ENCODE data around the gene NTRK2. TPM values are rescaled to one million over a fixed set of nuclear protein-coding genes. Genes with fewer than 3 reads are reported as not detected.

Gene NTRK2
- total and polyA plus RNA-seq, 10 of the 15 experiments (the other 5 are each of a cell fraction or from before 2014, with no cell fraction given) = 0.42 to 4.6 (median 0.65) TPM

DNA sequence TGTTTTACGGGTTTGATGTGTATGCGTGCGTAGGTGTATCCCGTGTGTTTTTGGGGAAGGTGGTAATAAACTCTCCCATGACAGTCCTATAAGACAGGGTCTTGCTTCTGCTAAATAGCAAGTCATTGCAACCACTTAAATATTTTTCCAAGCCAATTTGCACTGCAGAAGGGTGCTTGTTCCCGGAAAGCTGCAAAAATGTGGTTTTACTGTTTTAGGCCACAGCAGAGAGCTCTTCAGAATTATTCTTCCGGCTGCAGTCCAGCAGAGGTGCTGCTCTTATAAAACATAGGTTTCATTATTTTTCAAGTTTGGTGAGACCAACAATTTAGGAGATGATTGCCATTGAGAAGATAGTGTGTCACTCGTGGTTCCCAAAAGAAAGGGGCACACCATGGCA, 192.8 kb downstream of the NTRK2 start:
- Histone ChIP-seq H3K27me3 (replicated peaks in 1 of 2; ENCODE audit: control insufficient read depth in 2 of 2, insufficient read depth in 2 of 2, low read length in 1 of 2) (no peaks in the 10 kb centered on the region), H3K4me3 (no peak overlapping the region), H3K4me2 (ENCODE audit: control insufficient read depth, insufficient read depth) (no peak overlapping the region), H3K9me3 (replicated peaks; ENCODE audit: control insufficient read depth, insufficient read depth, low read length) (no peaks in the 10 kb centered on the region), H4K20me1 (ENCODE audit: control insufficient read depth, insufficient read depth) (no peaks in the 10 kb centered on the region), H3K9ac (ENCODE audit: control insufficient read depth, insufficient read depth, low read length) (no peak overlapping the region), H3K79me2 (ENCODE audit: control insufficient read depth, insufficient read depth, low read length) (no peaks in the 10 kb centered on the region), H3K36me3 (ENCODE audit: control insufficient read depth in 2 of 2, insufficient read depth in 2 of 2, low read length in 1 of 2) (no peaks in the 10 kb centered on the region), H2AFZ (ENCODE audit: control insufficient read depth, low read depth, low read length) (no peak overlapping the region), H3K27ac (ENCODE audit: control insufficient read depth, insufficient read depth) (no peak overlapping the region), H3K4me1 (ENCODE audit: control insufficient read depth, insufficient read depth, low read length) (no peaks in the 10 kb centered on the region)
- intact Hi-C loops (cut with micrococcal nuclease; ENCODE audit: unreplicated experiment) = no loop called here
- POLR2A ChIA-PET = no interaction called here
- SMC1A ChIA-PET (ENCODE audit: uncharacterized antibody, unreplicated experiment) = interaction anchor here (1.0 kb wide), 1 partner anchor 70 kb away, joined by 3 read pairs; no protein-coding TSS in a partner anchor
- RAD21 ChIA-PET (ENCODE audit: unreplicated experiment) = no interaction called here
- FAIRE-seq (no peak), ATAC-seq (no peak), DNase-seq (ENCODE audit: low read depth, low spot score) (no peak)
- in situ Hi-C loops (cut with MboI) = no loop called here
- no TSS peak for BruUV-seq (replicated peaks)
- WGBS (ENCODE audit: insufficient coverage, insufficient replicate concordance, low lambda C conversion rate, missing lambda C conversion rate) = 62% methylated on average over 7 of the region's 7 CpGs
- TF ChIP-seq ZBTB40 (IDR thresholded peaks at IDR 0.05; ENCODE audit: borderline replicate concordance) = no peak
- TF ChIP-seq STAT3 (IDR thresholded peaks at IDR 0.05; ENCODE audit: low read depth, low read length) = no peak
- TF ChIP-seq, protein P1, sequence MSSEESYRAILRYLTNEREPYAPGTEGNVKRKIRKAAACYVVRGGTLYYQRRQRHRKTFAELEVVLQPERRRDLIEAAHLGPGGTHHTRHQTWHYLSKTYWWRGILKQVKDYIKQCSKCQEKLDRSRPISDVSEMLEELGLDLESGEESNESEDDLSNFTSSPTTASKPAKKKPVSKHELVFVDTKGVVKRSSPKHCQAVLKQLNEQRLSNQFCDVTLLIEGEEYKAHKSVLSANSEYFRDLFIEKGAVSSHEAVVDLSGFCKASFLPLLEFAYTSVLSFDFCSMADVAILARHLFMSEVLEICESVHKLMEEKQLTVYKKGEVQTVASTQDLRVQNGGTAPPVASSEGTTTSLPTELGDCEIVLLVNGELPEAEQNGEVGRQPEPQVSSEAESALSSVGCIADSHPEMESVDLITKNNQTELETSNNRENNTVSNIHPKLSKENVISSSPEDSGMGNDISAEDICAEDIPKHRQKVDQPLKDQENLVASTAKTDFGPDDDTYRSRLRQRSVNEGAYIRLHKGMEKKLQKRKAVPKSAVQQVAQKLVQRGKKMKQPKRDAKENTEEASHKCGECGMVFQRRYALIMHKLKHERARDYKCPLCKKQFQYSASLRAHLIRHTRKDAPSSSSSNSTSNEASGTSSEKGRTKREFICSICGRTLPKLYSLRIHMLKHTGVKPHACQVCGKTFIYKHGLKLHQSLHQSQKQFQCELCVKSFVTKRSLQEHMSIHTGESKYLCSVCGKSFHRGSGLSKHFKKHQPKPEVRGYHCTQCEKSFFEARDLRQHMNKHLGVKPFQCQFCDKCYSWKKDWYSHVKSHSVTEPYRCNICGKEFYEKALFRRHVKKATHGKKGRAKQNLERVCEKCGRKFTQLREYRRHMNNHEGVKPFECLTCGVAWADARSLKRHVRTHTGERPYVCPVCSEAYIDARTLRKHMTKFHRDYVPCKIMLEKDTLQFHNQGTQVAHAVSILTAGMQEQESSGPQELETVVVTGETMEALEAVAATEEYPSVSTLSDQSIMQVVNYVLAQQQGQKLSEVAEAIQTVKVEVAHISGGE (CRISPR knock-in tag; IDR thresholded peaks at IDR 0.05) = no peak
- TF ChIP-seq, protein P2, sequence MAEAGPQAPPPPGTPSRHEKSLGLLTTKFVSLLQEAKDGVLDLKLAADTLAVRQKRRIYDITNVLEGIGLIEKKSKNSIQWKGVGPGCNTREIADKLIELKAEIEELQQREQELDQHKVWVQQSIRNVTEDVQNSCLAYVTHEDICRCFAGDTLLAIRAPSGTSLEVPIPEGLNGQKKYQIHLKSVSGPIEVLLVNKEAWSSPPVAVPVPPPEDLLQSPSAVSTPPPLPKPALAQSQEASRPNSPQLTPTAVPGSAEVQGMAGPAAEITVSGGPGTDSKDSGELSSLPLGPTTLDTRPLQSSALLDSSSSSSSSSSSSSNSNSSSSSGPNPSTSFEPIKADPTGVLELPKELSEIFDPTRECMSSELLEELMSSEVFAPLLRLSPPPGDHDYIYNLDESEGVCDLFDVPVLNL (IDR thresholded peaks at IDR 0.05; ENCODE audit: low read depth, low read length) = no peak
- no peak for TF ChIP-seq CREM (IDR thresholded peaks at IDR 0.05; ENCODE audit: low read depth)
- TF ChIP-seq, protein P3, sequence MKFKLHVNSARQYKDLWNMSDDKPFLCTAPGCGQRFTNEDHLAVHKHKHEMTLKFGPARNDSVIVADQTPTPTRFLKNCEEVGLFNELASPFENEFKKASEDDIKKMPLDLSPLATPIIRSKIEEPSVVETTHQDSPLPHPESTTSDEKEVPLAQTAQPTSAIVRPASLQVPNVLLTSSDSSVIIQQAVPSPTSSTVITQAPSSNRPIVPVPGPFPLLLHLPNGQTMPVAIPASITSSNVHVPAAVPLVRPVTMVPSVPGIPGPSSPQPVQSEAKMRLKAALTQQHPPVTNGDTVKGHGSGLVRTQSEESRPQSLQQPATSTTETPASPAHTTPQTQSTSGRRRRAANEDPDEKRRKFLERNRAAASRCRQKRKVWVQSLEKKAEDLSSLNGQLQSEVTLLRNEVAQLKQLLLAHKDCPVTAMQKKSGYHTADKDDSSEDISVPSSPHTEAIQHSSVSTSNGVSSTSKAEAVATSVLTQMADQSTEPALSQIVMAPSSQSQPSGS (IDR thresholded peaks at IDR 0.05; ENCODE audit: low read length) = no peak
- no peak for TF ChIP-seq RUNX3 (IDR thresholded peaks at IDR 0.05; ENCODE audit: low read length)
- no peak for TF ChIP-seq SMARCA5 (IDR thresholded peaks at IDR 0.05)
- TF ChIP-seq SIN3A (IDR thresholded peaks at IDR 0.05; ENCODE audit: low read depth, low read length) = no peak
- no peak for TF ChIP-seq NFYB (IDR thresholded peaks at IDR 0.05; ENCODE audit: insufficient read depth, low read depth, low read length)
- CTCF ChIA-PET = interaction anchor here (1.3 kb wide), 1 partner anchor 165 kb away, joined by 6 read pairs; no protein-coding TSS in a partner anchor
